HG03025 (cell line): ENCODE measurements around the gene ELP4.

ENCODE experiments used
- ATAC-seq: cut with Tn5 transposase; IDR thresholded peaks from one replicate; pipeline ENCODE4 v1.9.1; 2021; ENCODE audit warnings: mild to moderate bottlenecking, moderate library complexity; ENCODE audit not compliant: unreplicated experiment, low FRiP score

The ELP4 gene

GRCh38 chr11:31807799-31808667 is 298.5 kb downstream of the ELP4 start:
- ATAC-seq, result no peak

- no peak for ATAC-seq
Observed at GRCh38 chr11:31808721-31809540, 299.4 kb downstream of the ELP4 start.

GRCh38 chr11:31809541-31809856 is 299.9 kb downstream of the ELP4 start:
- no peak for ATAC-seq

- no peak for ATAC-seq
Observed at GRCh38 chr11:31809857-31810778, 300.6 kb downstream of the ELP4 start.

- ATAC-seq, result peak; percentile 51
Observed at GRCh38 chr11:31810779-31811647, 301.4 kb downstream of the ELP4 start, which contains the start of gene PAX6. TSS of gene PAX6 (minus strand) at chr11:31811322. CDS start at chr11:31806411, 4,911 bp downstream.

GRCh38 chr11:31812383-31813381 is 303.1 kb downstream of the ELP4 start:
- no peak for ATAC-seq

GRCh38 chr11:31813391-31814175 is 304.0 kb downstream of the ELP4 start:
- ATAC-seq, result no peak

- no peak for ATAC-seq
Observed at GRCh38 chr11:31814176-31814868, 304.8 kb downstream of the ELP4 start.

- no peak for ATAC-seq
Observed at GRCh38 chr11:31815711-31816467, 306.3 kb downstream of the ELP4 start.

- no peak for ATAC-seq
Observed at GRCh38 chr11:31816468-31817053, 307.0 kb downstream of the ELP4 start.

- no peak for ATAC-seq
Observed at GRCh38 chr11:31817054-31817620, 307.6 kb downstream of the ELP4 start.

- ATAC-seq, result no peak
Observed at GRCh38 chr11:31817621-31818424, 308.3 kb downstream of the ELP4 start.

- no peak for ATAC-seq
Observed at GRCh38 chr11:31818425-31818755, 308.8 kb downstream of the ELP4 start.

- no peak for ATAC-seq
Observed at GRCh38 chr11:31818874-31819331, 309.3 kb downstream of the ELP4 start.
